H1 (cell line): ENCODE measurements around the gene DISC1. TPM values are rescaled to one million over a fixed set of nuclear protein-coding genes. Genes with fewer than 3 reads are reported as not detected.

Experiments
- CBX5 ChIP-seq: fragments of 300-800, 300-1000 bp; sonication (generic); IDR thresholded peaks from 2 replicates; pipeline ENCODE4 v1.7.1; 2016; ENCODE audit warnings: antibody characterized with exemption, low read length, low read depth
- JUN ChIP-seq: IDR thresholded peaks from 2 replicates; pipeline ENCODE4 v1.6.1; 2011; ENCODE audit warnings: low read depth, mild to moderate bottlenecking, improper control_type of control experiment, low read length
- JUND ChIP-seq: IDR thresholded peaks from 2 replicates; pipeline ENCODE4 v1.6.1; 2011; ENCODE audit warnings: mild to moderate bottlenecking, improper control_type of control experiment, low read length
- RNF2 ChIP-seq: fragments of 200-900, 300-1000 bp; sonication (generic); IDR thresholded peaks from 2 replicates; pipeline ENCODE4 v1.7.1; 2016; ENCODE audit warnings: borderline replicate concordance, low read depth, mild to moderate bottlenecking, antibody characterized with exemption, low read length; ENCODE audit not compliant: poor library complexity, severe bottlenecking; ENCODE audit errors: missing control alignments
- SAP30 ChIP-seq: fragments of 300-600 bp; sonication (generic); IDR thresholded peaks from 2 replicates; pipeline ENCODE4 v1.7.1; 2012; ENCODE audit warnings: low read length, moderate library complexity, mild to moderate bottlenecking, inconsistent platforms; ENCODE audit not compliant: insufficient read depth, insufficient replicate concordance
- YY1 ChIP-seq: IDR thresholded peaks from 2 replicates; pipeline ENCODE4 v1.6.1; 2011; ENCODE audit warnings: low read depth, mild to moderate bottlenecking, low read length
- polyA plus RNA-seq, 7 experiments: library from polyadenylated mRNA; depleted of rRNA in 3 of 7; stranded (reverse) in 5 of 7; unstranded in 2 of 7; fragments of >200 nt in 5 of 7; fragments of 200-250 nt in 2 of 7; gene quantifications; 1 replicate in 5 of 7; 2 replicates in 1 of 7; 4 replicates in 1 of 7; pipeline versions ENCODE4 v1.2.1 to v1.2.3, GENCODE V29; 2011 to 2013; ENCODE audit warnings: missing spikeins in 2 of 7, mixed read lengths in 2 of 7
- total RNA-seq: library from RNA; stranded (reverse); fragmentation: NEBNext Ultra II Directional; extraction: Animal tissue kit (Norgen Biotek cat#: 25700); gene quantifications from 2 replicates; pipeline ENCODE4 v1.2.1, GENCODE V29; 2021
- TF ChIP-seq, protein P1 (sequence below): fragments of 300-600 bp; sonication (generic); IDR thresholded peaks from 2 replicates; pipeline ENCODE4 v1.7.1; 2012; ENCODE audit warnings: low read length, moderate library complexity, mild to moderate bottlenecking, inconsistent platforms; ENCODE audit not compliant: insufficient replicate concordance

DISC1 gene
- total and polyA plus RNA-seq, 2 of the 8 experiments (the other 6 are each of a cell fraction or from before 2014, with no cell fraction given), result 1.1 to 3.5 TPM

DNA sequence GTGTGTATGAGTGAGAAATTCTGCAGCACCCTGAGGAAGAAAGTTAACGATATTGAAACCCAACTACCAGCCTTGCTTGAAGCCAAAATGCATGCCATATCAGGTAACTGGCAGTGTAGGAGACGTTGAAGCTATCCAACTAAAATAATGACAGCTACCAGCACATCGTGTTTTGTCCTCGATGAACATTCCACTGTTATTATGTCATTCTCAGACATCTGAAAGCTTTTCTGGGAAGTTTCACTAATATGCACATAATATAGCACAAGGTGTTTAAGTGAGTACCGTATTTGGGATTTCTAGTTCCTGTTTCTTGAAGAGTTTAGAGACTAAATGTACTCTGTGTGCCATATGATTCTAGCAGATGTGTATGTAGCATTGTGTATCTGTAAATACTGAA lies 173.5 kb downstream of the DISC1 start (continued):
- TF ChIP-seq, protein P1, sequence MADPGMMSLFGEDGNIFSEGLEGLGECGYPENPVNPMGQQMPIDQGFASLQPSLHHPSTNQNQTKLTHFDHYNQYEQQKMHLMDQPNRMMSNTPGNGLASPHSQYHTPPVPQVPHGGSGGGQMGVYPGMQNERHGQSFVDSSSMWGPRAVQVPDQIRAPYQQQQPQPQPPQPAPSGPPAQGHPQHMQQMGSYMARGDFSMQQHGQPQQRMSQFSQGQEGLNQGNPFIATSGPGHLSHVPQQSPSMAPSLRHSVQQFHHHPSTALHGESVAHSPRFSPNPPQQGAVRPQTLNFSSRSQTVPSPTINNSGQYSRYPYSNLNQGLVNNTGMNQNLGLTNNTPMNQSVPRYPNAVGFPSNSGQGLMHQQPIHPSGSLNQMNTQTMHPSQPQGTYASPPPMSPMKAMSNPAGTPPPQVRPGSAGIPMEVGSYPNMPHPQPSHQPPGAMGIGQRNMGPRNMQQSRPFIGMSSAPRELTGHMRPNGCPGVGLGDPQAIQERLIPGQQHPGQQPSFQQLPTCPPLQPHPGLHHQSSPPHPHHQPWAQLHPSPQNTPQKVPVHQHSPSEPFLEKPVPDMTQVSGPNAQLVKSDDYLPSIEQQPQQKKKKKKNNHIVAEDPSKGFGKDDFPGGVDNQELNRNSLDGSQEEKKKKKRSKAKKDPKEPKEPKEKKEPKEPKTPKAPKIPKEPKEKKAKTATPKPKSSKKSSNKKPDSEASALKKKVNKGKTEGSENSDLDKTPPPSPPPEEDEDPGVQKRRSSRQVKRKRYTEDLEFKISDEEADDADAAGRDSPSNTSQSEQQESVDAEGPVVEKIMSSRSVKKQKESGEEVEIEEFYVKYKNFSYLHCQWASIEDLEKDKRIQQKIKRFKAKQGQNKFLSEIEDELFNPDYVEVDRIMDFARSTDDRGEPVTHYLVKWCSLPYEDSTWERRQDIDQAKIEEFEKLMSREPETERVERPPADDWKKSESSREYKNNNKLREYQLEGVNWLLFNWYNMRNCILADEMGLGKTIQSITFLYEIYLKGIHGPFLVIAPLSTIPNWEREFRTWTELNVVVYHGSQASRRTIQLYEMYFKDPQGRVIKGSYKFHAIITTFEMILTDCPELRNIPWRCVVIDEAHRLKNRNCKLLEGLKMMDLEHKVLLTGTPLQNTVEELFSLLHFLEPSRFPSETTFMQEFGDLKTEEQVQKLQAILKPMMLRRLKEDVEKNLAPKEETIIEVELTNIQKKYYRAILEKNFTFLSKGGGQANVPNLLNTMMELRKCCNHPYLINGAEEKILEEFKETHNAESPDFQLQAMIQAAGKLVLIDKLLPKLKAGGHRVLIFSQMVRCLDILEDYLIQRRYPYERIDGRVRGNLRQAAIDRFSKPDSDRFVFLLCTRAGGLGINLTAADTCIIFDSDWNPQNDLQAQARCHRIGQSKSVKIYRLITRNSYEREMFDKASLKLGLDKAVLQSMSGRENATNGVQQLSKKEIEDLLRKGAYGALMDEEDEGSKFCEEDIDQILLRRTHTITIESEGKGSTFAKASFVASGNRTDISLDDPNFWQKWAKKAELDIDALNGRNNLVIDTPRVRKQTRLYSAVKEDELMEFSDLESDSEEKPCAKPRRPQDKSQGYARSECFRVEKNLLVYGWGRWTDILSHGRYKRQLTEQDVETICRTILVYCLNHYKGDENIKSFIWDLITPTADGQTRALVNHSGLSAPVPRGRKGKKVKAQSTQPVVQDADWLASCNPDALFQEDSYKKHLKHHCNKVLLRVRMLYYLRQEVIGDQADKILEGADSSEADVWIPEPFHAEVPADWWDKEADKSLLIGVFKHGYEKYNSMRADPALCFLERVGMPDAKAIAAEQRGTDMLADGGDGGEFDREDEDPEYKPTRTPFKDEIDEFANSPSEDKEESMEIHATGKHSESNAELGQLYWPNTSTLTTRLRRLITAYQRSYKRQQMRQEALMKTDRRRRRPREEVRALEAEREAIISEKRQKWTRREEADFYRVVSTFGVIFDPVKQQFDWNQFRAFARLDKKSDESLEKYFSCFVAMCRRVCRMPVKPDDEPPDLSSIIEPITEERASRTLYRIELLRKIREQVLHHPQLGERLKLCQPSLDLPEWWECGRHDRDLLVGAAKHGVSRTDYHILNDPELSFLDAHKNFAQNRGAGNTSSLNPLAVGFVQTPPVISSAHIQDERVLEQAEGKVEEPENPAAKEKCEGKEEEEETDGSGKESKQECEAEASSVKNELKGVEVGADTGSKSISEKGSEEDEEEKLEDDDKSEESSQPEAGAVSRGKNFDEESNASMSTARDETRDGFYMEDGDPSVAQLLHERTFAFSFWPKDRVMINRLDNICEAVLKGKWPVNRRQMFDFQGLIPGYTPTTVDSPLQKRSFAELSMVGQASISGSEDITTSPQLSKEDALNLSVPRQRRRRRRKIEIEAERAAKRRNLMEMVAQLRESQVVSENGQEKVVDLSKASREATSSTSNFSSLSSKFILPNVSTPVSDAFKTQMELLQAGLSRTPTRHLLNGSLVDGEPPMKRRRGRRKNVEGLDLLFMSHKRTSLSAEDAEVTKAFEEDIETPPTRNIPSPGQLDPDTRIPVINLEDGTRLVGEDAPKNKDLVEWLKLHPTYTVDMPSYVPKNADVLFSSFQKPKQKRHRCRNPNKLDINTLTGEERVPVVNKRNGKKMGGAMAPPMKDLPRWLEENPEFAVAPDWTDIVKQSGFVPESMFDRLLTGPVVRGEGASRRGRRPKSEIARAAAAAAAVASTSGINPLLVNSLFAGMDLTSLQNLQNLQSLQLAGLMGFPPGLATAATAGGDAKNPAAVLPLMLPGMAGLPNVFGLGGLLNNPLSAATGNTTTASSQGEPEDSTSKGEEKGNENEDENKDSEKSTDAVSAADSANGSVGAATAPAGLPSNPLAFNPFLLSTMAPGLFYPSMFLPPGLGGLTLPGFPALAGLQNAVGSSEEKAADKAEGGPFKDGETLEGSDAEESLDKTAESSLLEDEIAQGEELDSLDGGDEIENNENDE, result no peak
- TF ChIP-seq JUND, result no peak
- no peak for TF ChIP-seq JUN
- no peak for TF ChIP-seq SAP30
- no peak for TF ChIP-seq CBX5
- no peak for TF ChIP-seq RNF2
- TF ChIP-seq YY1, result no peak
